BJ (cell line): ENCODE data around the gene PLPP3. TPM values are rescaled to one million over a fixed set of nuclear protein-coding genes. Genes with fewer than 3 reads are reported as not detected.

ENCODE experiments used
- CTCF ChIA-PET: fragments of 350-600 bp; formaldehyde crosslinking; extraction: SDS; loops from one replicate; lab custom pipeline; 2021; ENCODE audit warnings: antibody characterized with exemption, inconsistent platforms; lab: Yijun Ruan, JAX
- POLR2A ChIA-PET: fragments of 300-600 bp; sonication (Branson Sonifier 250); formaldehyde crosslinking; extraction: SDS; loops from one replicate; lab custom pipeline; 2021; ENCODE audit warnings: antibody characterized with exemption; lab: Charles Lee
- DNase-seq: peaks from one replicate; pipeline ENCODE4 v3.0.0-alpha.2; 2011; ENCODE audit warnings: low read depth
- H3K27me3 ChIP-seq: 2 replicates; pipeline ENCODE4 v1.6.0; 2011; ENCODE audit warnings: low read length; ENCODE audit not compliant: control insufficient read depth, insufficient read depth
- H3K36me3 ChIP-seq: 2 replicates; pipeline ENCODE4 v1.5.1; 2011; ENCODE audit warnings: low read length; ENCODE audit not compliant: control insufficient read depth, insufficient read depth
- H3K4me3 ChIP-seq: 2 replicates; pipeline ENCODE4 v1.5.1; 2011; ENCODE audit warnings: low read depth, mild to moderate bottlenecking, control low read depth, low read length
- CTCF ChIP-seq: IDR thresholded peaks from 2 replicates; pipeline ENCODE4 v1.5.1; 2011; ENCODE audit warnings: low read depth, mild to moderate bottlenecking, control low read depth, inconsistent platforms, low read length, moderate library complexity; ENCODE audit not compliant: insufficient read depth
- polyA plus RNA-seq: library from polyadenylated mRNA; depleted of rRNA; stranded (reverse); fragments of >200 nt; gene quantifications from 2 replicates; pipeline ENCODE4 v1.2.3, GENCODE V29; 2011

The PLPP3 gene
- polyA plus RNA-seq, 1 experiment: 55.4 TPM

GRCh38 chr1:56533197-56533596 lies 46.2 kb downstream of the PLPP3 start:
- ChIA-PET CTCF (interaction anchor here (1.3 kb wide), 1 partner anchor 288 kb away, joined by 3 read pairs; no protein-coding TSS in a partner anchor), POLR2A (no interaction called here)
- TF ChIP-seq CTCF: no peak
- no peaks in the 10 kb centered on the region for H3K27me3 ChIP-seq
- no peak for DNase-seq
- no peak overlapping the region for H3K4me3 ChIP-seq
- peaks cover 7% of the 10 kb centered on the region for H3K36me3 ChIP-seq

- Histone ChIP-seq H3K4me3 (no peak overlapping the region), H3K27me3 (no peaks in the 10 kb centered on the region), H3K36me3 (peaks cover 7% of the 10 kb centered on the region)
- DNase-seq: peak; percentile 13
- CTCF ChIA-PET: interaction anchor here (1.3 kb wide), 1 partner anchor 289 kb away, joined by 3 read pairs; no protein-coding TSS in a partner anchor
- POLR2A ChIA-PET: no interaction called here
- TF ChIP-seq CTCF: no peak
Observed at GRCh38 chr1:56532350-56532683, 47.0 kb downstream of the PLPP3 start.

- POLR2A ChIA-PET: no interaction called here
- DNase-seq: no peak
- H3K27me3 ChIP-seq: no peaks in the 10 kb centered on the region
- CTCF ChIA-PET: no interaction called here
- peaks cover 7% of the 10 kb centered on the region for H3K36me3 ChIP-seq
- no peak for TF ChIP-seq CTCF
- H3K4me3 ChIP-seq: no peak overlapping the region
Observed at GRCh38 chr1:56531624-56532349, 47.6 kb downstream of the PLPP3 start.

- Histone ChIP-seq H3K27me3 (no peaks in the 10 kb centered on the region), H3K36me3 (peaks cover 6% of the 10 kb centered on the region), H3K4me3 (no peak overlapping the region)
- DNase-seq: no peak
- no peak for TF ChIP-seq CTCF
- ChIA-PET CTCF (no interaction called here), POLR2A (no interaction called here)
Observed at GRCh38 chr1:56529801-56530200, 49.6 kb downstream of the PLPP3 start.

GRCh38 chr1:56527548-56528302 lies 51.6 kb downstream of the PLPP3 start:
- DNase-seq: no peak
- POLR2A ChIA-PET: no interaction called here
- H3K36me3 ChIP-seq: peaks cover 11% of the 10 kb centered on the region

More at GRCh38 chr1:56527548-56528302, 51.6 kb downstream of the PLPP3 start:
- no peak overlapping the region for H3K4me3 ChIP-seq
- no peaks in the 10 kb centered on the region for H3K27me3 ChIP-seq
- TF ChIP-seq CTCF: no peak
- CTCF ChIA-PET: interaction anchor here (1.1 kb wide), 1 partner anchor 11 kb away, joined by 3 read pairs; no protein-coding TSS in a partner anchor
